Jurkat, Clone E6-1 (cell line): ENCODE results near the gene TBKBP1.
"Not testable (repeated sequence)": the region's sequence is repeated elsewhere in the genome, so short reads cannot be mapped to it uniquely, and the experiment has no call there.

Source experiments
- DNase-seq: peaks from one replicate; pipeline ENCODE4 v3.0.0-alpha.2; 2011; ENCODE audit warnings: low read depth, low spot score
- H3K4me3 ChIP-seq: 2 replicates; pipeline ENCODE4 v1.5.1; 2011; ENCODE audit warnings: mild to moderate bottlenecking, low read length, control low read depth, moderate library complexity

Gene TBKBP1

DNA sequence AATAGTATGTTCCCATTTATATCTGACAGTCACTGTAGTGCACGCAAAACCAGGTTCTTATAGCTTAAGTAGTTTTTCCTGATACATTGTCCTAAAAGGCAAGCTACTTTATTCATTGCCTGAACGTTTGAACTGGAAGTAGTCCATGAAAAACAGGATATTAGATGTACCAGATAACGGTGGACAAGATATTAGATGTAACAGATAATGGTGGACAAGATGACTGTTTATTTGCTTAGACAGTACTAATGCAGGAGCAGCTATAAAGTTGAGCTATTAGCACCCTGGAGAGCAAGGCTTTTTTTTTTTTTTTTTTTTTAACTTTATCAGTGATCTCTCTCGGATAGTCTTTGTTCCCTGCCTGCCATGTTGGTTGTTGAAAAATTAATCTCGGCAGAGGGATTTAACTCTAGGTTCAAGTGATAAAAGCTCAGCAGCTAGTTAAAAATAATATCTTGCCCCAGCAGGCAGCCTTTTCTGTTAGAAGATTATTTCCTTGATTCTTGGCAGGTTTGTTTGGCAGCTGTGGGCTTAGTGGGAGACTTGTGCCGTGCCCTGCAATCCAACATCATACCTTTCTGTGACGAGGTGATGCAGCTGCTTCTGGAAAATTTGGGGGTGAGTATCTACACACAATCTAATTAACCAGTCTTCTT lies 17.3 kb upstream of the TBKBP1 start:
- no peak overlapping the region for H3K4me3 ChIP-seq
- no peak for DNase-seq

DNA sequence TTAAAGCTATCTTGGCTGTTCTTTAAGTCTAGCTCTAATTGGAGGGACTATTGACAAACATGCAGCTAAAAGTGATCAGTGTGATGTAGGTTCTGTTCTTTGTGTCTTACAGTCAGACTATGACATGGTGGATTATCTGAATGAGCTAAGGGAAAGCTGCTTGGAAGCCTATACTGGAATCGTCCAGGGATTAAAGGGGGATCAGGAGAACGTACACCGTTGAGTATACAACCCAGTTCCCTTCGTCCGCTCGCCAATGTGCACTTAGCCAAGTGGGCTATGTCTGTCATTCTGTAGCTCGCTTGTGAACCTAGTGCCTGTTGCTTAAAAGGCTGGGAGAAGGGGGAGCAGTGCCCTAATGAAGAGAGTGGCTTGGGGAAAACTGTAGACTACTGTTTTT lies 15.8 kb upstream of the TBKBP1 start:
- no peak overlapping the region for H3K4me3 ChIP-seq
- DNase-seq: no peak

DNA sequence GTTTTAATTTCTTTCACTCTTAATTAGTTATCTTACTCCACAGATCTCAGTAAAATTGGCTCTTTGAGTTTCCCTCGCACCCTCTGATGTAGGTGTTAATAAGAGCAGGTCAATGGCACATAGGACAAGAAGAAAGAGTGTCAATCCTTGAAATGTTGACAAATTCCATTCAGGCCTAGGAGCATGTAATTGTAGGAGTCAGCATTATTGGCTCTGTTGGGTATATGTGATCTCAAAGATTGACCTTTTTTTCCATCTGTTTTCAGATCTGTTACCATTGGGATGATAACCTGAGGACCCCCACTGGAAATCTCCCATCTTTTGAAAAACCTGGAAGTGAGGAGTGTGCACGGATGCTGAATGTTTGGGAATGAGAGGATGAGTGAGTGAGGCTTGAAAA lies 11.8 kb upstream of the TBKBP1 start:
- no peak for DNase-seq
- H3K4me3 ChIP-seq: no peak overlapping the region

DNA sequence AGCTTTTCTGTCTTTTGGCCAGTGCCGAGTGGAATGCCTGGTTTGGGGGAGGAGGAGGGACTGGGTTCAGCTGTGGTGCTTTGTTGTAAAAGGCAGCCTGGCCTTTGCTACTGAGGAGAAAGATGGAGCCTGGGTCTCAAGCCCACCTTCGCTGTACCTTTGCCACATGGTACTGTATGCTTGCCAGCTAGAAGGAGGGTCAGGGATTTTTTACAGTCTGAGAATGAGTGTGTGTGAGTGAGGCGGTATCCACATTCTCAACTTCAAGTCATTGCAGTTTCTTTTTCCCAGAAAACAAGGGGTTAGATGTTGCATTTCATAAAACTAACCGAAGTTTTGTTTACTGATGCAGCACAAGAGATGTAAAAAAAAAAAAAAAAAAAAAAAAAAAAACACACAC lies 11.2 kb upstream of the TBKBP1 start:
- H3K4me3 ChIP-seq, DNase-seq: not testable (repeated sequence)

DNA sequence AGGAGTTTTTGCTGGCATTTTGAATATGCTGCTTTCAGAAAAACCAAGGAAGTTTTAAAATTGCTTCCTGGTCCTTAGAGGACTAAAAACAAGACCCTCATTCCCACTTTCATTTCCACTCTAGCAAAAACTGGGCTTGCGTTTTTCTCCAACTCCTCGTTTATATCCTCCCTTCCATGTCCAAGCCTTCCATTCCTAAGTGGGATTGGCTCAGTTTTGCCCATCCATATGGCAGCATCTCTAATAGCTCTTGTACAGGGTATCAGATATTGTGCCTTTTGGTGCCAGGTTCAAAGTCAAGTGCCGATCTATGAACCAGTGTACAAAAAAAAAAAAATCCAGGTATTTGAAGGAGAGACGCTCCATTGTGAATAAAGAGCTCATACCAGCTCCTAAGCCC lies 9.9 kb upstream of the TBKBP1 start:
- H3K4me3 ChIP-seq: no peak overlapping the region
- no peak for DNase-seq

DNA sequence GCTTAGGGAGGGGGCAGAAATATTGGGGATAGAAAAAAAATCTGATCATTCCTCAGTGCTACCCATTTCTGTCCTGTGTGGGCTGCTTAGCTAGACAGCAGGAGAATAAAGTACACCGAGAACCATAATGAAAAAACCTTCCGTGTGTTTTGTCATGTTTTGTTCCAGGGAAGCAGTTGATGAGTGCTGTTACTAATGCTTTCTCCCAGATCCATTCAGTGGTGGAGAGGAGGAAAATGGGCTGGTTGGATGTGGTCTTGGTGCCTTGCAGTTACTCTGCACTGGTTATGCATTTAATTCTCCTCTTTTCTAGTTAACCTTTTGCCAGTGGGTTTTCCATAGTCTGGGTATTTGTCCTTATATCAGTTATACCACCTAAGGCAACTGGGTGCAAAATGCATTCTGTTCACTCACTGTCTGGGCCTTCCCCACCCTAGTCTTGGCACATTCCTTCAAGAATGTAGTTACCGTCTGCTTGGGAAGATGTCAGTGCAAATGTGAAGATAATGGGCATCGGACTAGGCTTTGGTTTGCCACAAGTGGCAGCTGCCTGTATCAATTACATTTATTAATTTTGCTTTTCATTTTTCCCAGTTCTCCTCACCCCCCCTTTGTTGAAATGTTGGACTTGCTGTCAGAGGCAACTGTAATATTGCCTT lies 9.3 kb upstream of the TBKBP1 start:
- H3K4me3 ChIP-seq: no peak overlapping the region
- DNase-seq: no peak

DNA sequence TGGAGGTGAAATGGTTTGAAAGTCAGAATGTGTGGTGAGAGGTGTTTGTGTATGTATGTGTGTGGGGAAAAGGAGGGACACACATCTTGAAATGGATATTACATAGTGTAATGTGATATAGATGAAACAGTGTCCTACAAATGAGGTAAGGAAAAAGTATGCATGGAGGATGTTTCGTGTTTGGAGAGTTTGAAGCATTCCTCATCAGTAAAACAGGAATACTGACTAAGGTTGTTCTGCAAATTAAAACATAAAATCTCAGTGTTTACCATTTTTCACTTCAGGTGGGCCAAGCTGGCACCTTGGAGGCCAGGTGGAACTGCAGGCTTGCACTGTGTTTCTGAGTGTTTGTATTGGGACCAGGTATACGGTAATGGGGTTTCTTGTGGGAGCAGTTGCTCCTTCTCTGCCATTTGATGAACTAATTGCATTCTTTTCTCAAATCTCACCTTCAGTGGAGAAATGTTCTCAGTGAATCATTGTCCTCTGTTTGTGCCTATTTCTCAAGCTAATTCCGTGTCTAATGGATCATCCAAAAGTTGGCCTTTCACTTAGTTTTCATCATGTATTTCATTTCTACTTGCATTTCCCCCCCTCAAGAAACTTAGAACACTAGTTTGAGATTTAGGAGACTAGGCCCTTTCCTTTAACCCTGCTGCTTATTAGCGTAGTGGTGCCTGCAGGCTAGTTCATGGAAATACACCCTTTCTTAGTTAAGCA lies 8.2 kb upstream of the TBKBP1 start:
- DNase-seq: no peak
- no peak overlapping the region for H3K4me3 ChIP-seq

DNA sequence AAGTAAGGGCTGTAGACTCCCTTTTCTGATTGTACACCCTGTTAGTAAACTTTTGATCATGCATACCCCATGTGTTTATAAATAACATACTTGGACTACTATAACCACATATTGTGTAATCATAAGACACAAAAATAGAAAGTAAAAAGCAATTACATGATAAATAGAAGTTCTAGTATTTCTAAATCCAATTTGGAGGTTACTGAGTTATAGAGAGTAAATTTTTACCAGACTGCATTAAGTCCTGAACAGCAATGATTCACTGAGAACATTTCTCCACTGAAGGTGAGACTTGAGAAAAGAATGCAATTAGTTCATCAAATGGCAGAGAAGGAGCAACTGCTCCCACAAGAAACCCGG lies 7.7 kb upstream of the TBKBP1 start:
- no peak for DNase-seq
- no peak overlapping the region for H3K4me3 ChIP-seq

DNA sequence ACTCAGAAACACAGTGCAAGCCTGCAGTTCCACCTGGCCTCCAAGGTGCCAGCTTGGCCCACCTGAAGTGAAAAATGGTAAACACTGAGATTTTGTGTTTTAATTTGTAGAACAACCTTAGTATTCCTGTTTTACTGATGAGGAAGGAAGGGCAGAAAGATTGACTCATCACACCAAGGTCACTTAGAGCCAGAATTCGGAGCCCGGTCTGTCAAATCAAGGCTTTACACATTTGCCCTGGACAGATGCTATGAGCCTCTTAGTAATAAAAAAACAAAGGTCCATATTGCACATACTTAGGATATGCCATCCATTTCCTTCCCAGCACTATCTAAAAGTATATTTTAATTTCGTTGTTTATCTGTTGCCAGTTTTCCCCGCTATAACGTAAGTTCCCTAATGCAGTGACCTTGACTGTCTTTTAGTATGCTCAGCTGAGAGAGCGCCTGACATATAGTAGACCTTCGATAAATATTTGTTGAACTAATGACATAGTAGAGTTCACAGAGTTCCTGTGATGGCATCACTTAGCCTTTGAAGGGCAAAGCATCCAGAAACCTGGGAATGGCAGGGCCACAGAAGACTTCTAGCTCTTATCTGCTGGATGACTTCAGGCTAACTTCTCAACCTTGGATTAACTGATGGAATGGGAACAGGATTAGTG lies 7.2 kb upstream of the TBKBP1 start:
- H3K4me3 ChIP-seq: no peak overlapping the region
- no peak for DNase-seq

DNA sequence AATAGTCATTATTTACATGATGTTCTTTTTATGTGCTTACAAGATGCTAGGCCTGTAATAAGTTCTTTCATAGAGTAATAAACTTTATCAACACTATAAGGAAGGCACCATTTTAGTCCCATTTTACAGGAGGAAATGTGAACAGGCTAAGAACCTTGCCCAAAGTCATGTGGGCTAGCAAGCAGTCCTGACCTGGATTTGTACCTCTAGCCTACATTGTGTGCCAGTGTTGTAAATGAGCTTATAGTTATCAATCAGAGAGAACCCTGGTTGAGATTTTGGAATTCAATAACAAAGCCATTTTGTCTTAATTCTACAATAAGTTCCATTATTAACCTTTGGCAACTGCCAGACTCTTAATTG lies 6.7 kb upstream of the TBKBP1 start:
- no peak for DNase-seq
- no peak overlapping the region for H3K4me3 ChIP-seq

DNA sequence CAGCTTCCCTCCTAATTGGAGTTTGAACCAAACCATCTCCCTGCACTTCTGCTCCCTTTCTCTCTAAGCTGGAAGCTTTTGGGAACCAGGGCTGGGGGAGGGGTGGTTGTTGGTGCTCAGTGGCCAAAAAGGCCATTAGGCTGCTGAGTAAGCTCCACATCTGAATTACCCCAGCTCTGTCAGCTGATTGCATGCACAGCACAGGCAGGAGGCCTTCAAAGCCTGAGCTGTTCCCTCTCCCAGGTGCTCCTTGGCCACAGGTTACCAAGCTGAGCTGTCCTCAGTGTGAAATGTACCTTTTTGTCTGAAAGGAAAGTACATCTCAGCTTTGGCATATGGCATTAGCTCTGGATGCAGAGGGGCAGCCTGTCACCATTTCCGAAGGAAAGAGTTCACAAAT lies 6.2 kb upstream of the TBKBP1 start:
- H3K4me3 ChIP-seq: no peak overlapping the region
- no peak for DNase-seq

DNA sequence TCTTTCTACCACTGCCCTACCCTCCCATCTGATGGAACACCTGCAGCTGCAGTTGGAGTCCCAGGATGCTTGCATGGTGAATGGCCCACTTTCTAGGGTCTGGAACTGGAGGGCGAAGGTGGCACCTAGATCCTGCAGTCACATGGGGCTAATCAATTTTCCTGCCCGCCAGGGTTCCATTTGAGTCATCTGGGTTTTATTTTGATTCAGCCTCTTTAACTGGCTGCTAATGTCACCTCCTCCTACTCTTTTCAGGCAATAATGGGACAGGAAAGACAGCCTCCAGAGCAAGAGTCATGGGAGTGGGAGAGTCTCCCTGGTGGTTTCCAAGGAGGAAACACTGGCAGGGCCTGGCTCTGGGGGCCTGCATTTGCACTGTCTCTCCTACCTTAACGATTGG lies 3.8 kb upstream of the TBKBP1 start:
- no peak for DNase-seq
- no peak overlapping the region for H3K4me3 ChIP-seq

DNA sequence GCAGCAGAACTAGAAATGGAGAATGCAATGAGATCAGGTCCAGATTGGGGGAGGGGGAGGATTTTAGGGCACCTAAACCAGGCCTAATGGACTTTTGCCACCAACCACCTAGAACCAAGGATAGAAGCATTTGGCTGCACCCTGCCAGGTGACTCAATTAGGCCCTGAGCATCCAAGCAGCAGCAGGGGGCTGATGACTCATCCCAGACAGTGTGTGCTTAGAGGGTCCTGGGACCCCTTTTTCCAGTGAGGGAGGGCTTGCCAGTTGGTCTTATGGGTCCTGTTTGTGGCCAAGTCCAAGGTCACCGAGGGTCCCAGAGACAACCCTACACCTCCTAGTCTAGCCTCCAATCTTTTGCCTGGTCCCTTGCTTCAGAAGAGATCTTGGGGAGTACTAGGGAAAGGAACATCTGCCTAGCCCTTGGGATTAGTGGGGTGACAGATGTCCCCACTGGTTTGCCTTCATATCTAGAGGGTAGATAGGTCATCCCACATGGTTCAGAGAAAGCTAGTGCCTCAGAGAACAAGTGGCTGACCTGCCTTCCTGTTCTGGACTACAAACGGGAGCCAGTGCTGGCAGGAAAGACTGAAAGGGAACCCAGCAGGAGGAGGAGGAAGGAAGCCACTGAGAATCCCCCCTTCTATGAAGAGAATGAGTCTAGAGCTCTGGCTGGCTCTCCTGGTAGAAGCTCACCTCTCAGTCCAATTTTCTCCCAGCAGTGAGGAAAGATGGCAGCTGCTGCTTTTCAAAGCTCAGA lies 1.6 kb upstream of the TBKBP1 start:
- no peak overlapping the region for H3K4me3 ChIP-seq
- DNase-seq: no peak

DNA sequence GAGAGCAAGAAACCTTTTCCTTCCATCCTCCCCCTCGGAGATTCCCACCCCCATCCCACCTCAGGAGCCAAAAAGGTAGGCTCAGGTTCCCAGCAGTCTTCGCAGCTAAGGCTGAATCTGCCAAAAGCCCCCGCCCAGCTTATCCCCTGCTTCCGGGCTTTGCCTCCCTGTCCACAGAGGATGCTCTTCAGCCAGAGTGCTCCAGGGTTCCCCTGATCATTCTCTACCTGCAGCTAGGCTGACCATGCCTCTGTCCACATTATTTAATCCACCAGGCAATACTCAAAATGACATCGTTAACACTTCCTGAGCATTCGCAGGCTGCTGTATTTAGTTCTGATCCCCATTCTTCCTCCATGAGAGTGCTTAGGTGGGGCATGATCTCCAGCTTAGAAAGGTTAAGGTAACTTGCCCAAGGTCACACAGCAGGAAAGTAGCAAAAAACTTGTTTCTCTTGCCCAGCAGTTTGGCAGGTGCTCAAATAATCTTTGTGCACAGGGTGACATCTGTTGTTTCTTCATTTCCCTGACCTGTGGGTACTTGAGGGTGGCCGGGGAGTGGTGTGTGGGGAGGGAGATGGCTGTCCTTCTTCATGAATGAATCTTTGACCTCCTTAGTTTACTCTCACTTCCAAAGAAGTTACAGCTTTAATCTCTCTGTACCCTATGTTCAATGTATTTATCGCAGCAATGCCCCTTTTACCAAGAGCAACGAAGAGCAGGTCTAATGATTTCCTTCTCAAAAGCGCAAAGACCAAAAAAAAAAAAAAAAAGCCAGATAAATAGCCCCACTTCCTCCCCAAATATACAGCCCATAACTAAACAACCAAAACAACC lies 848 bp upstream of the TBKBP1 start:
- H3K4me3 ChIP-seq: peak overlapping the region; percentile 58
- no peak for DNase-seq

DNA sequence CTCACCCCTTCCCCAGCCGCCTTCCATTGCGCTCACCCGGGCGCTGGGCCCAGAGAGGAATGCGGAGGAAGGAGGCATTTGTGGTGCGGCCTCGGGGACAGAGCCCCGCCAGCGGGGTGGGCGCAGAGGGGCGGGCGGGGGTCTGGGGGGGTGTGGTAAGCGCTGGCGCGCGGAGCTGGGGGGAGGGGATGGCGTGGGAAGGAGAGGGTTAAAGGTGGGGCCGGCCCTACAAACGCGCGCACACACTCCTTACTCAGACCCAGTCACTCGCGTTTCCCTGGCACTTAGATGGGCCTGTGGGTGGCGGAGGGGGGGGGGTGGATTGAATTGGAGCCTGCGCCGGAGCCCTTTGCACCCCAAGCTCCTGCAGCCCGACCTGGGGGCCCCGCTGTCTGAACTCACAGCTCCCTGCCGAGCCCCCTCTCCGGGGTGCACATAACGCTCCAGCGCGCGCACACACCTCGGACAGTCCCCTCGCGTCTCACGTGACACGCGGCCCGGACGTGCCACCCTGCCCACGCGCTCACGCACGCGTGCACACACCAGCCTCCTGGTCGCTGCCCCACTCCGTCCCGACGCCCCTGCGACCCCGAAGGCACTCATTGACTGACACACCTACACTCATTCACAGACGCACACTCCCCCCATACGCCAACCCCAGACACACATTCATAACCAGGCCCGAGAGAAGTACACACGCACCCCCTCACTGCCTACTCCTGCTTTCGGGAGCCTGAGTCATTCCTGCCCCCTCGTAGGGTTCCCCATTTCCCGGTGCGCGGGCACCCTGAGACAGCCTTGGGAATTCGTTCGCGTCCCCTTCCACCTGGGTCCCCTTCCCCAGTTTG lies 844 bp downstream of the TBKBP1 start:
- H3K4me3 ChIP-seq: peak overlapping the region; percentile 58
- DNase-seq: no peak

DNA sequence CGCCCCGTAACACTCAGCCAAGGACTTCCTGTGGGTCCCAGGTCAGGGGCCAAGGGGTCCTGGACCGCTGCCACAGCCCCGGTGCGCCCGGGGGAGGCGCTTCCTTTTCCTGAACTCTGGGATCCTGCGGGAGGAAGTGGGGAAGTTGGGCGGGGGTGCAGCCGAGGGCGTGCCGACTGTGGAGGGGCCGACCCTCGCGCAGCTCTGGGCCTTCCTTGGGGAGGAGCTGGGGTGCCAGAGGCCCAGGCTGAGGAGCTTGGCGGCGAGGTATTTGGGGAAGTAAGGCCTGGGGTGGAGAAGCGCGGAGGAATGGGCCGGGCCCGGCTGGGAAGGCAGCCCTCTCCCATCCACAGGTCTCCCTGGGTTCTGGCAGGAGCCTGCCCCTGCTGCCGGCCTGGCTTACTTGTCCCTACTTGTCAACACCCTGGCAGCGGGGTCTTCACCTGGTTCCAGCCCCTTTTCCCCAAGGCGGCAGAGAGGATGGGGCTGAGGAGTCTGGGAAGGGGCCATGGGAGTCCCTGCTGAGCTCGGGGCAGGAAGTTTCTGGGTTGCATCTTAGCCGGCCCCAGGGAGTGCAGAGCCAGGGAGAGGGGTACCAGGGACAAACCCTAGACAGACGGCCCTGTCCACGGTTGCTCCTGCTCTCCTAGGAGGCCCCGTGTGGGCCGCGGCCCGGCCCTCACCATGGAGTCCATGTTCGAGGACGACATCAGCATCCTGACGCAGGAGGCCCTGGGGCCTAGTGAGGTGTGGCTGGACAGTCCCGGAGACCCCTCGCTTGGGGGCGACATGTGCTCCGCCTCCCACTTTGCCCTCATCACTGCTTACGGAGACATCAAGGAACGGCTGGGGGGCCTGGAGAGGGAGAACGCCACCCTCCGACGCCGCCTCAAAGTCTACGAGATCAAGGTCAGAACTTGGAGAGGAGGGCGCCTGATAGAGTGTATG lies 1.7 kb downstream of the TBKBP1 start:
- DNase-seq: no peak
- H3K4me3 ChIP-seq: no peak overlapping the region
